K562 treated with DMSO at 1 percent for 48 hours (cell line): ENCODE data around the gene CCDC170. TPM values are rescaled to one million over a fixed set of nuclear protein-coding genes. Genes with fewer than 3 reads are reported as not detected.

Source experiments
- total RNA-seq: library from RNA; unstranded; fragments of 300-600 nt; gene quantifications from 2 replicates; pipeline ENCODE4 v1.2.3, GENCODE V29; 2022; ENCODE audit warnings: low replicate concordance; ENCODE audit errors: extremely low read depth

Gene CCDC170, protein sequence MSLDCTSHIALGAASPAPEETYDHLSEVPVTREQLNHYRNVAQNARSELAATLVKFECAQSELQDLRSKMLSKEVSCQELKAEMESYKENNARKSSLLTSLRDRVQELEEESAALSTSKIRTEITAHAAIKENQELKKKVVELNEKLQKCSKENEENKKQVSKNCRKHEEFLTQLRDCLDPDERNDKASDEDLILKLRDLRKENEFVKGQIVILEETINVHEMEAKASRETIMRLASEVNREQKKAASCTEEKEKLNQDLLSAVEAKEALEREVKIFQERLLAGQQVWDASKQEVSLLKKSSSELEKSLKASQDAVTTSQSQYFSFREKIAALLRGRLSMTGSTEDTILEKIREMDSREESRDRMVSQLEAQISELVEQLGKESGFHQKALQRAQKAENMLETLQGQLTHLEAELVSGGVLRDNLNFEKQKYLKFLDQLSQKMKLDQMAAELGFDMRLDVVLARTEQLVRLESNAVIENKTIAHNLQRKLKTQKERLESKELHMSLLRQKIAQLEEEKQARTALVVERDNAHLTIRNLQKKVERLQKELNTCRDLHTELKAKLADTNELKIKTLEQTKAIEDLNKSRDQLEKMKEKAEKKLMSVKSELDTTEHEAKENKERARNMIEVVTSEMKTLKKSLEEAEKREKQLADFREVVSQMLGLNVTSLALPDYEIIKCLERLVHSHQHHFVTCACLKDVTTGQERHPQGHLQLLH
- total RNA-seq = not detected in 2 replicates

GRCh38 chr6:151493804-151494234 is at the start of gene CCDC170:
Gene CCDC170 (plus strand): TSS chr6:151494017. CDS start chr6:151494129, 112 bp downstream.

GRCh38 chr6:151451950-151452749 is 41.7 kb upstream of the CCDC170 start, which contains the start of gene RMND1:
Gene RMND1 (minus strand): TSS chr6:151452126. CDS start chr6:151445811, 6,315 bp downstream.

Other genes starting within 250 kb of the CCDC170 start
- not detected in 2 replicates for gene ZBTB2, start 102.5 kb upstream of the CCDC170 start, total RNA-seq
- gene RMND1, start 41.9 kb upstream of the CCDC170 start, total RNA-seq = not detected in 2 replicates